CD4-positive, alpha-beta T cell treated with Interleukin-17A for 1 hour (primary cell): ENCODE results near the gene ZDHHC6.
"Not testable (repeated sequence)": the region's sequence is repeated elsewhere in the genome, so short reads cannot be mapped to it uniquely, and the experiment has no call there.

Experiments used
- DNase-seq: peaks from one replicate; pipeline ENCODE4 v3.0.0-alpha.2; 2020

The ZDHHC6 gene, protein sequence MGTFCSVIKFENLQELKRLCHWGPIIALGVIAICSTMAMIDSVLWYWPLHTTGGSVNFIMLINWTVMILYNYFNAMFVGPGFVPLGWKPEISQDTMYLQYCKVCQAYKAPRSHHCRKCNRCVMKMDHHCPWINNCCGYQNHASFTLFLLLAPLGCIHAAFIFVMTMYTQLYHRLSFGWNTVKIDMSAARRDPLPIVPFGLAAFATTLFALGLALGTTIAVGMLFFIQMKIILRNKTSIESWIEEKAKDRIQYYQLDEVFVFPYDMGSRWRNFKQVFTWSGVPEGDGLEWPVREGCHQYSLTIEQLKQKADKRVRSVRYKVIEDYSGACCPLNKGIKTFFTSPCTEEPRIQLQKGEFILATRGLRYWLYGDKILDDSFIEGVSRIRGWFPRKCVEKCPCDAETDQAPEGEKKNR

DNA sequence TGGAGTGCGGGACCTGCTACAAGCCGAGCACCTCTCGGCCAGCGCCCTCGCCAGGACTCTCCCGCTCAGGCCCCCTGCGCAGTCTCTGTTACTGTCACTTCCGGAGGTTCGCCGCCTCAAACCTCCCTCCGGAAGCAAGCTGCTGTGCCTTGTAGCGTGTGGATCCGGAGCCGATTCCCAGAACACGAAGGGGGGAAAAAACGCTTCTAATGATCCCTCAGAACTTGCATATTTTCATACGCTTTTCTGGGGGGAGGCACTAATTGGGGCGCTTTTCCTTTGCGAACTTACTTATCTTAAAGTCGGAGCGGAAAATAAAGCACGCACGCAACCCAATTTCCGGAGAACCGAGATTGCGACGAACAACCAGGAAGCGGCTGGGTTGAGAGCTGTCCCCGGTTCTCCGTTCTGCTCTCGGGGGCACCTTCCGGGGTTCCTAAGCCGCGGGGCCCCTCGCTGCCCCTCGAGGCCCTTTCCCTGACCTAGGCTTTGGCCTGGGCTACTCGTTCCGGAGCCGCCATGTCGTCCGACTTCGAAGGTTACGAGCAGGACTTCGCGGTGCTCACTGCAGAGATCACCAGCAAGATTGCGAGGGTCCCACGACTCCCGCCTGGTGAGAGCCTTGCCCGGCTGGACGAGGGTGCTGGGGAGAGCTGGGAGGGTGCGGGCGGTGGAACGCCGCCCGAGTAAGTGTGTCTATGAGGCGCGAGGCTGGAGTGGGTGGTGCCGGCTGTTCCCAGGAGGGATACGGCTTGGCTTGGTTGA lies at the start of gene ZDHHC6, which contains the start of gene VTI1A:
TSS of gene ZDHHC6 (minus strand) at position 60 of the 765 bp plus-strand sequence. CDS start 1,478 bp downstream, outside the sequence.
TSS of gene VTI1A (plus strand) at position 361 of the 765 bp plus-strand sequence. CDS start at position 520, 159 bp downstream.
- peak; percentile 88 for DNase-seq

DNA sequence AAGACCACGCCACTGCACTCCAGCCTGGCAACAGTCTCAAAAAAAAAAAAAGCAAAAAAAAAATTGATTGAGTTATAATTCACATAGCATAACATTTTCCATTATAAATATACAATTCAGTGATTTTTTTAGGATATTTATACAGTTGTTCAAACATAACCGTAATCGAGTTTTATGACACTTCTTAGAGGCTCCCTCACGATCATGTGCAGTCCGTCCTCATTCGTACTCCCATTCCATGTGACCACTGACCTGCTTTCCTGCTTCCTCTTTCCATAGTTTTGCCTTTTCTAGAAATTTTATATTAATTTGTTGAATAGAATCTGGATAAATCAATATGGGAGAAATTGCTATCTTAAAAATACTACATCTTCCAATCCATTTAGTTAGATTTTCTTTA lies 46.0 kb upstream of the ZDHHC6 start:
- no peak for DNase-seq

DNA sequence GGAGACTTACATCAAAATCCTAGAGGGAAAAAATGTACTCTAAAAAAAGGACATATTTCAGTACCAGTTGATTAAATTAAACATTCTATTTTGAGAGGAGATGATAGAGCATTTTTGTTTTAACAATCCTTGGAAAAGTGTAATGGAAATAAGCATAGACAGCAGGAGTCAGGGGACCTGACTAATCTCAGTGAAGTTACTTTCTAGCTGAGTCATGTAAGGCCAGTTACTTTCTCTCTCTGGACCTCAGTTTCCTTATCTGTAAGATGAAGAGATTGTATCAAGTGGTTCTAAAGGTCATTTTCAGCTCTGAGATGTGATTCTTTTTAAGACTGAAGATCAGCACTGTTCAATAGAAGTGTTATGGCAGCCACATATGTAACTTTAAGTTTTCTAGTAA lies 44.4 kb upstream of the ZDHHC6 start:
- no peak for DNase-seq

DNA sequence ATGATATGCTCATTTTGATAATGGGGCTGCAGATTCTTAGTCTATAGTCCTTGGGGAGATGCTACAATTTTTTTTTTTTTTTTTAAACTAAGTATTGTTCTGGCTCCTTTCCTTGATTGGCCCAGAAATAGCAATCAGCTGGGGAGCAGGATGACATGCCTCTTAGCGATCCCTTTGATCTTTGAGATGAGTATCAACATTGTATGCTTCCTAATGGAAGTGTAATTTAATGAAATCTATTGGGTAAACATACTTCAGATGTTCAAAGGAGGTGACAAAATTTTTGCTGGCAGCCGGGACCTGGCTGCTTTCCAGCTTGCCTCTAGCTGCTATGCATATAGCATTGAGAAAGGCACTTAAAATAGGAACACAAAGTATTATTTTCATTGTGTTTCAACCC lies 43.8 kb upstream of the ZDHHC6 start:
- no peak for DNase-seq

DNA sequence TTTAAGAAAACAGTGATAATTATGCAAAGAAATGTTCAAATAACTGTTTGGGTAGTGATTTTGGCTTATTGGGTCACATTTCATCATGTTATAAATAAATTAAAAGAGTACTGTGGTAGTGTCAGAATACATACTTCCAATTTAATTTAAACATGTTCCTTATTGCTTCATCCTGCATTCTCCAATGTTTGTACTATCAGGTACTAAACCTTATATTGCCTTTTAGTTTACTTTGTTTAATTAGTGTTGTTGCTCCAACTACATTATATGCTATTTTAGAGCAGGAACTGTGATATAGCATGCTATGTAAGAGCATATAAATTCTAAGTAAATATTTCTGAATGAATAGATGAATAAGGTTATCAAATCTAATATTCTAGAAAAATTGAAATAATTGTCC lies 41.2 kb upstream of the ZDHHC6 start:
- no peak for DNase-seq

DNA sequence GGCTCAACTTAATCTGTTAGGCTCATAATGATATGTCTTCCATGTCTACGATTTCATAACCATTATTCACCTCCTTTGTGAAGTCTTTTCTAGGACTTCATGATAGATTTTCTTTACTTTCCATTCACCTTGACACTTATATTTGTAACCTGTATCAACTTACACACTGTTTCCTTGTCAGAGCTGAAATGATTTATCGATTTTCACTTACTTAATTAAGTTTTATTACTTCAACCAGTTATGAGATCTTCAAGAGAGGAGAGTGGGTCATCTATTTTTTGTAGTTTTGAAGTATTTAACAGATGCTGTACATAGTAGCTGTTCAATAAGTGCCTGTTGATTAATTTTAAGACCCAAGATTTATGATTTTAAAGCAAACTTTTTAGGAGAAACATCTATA lies 37.7 kb upstream of the ZDHHC6 start:
- no peak for DNase-seq

DNA sequence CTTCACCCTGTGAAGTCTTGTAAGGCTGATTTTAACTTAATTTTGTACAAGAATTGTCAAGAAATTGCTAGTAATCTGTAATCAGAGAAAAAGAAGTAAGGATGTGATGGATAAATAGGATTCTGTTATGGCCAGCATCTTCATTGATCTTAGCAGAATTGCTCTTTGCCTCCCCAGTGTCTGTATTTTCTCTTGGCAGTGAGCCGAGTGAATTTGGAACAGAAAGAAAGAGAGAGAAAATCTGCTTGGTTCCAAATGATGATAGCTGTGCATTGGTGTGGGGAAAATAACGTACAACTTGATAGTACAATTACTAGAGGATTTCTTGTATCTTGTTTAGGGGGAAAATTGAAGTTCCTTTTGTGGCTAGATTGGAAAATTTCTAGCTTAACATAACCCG lies 34.9 kb upstream of the ZDHHC6 start:
- DNase-seq: no peak

DNA sequence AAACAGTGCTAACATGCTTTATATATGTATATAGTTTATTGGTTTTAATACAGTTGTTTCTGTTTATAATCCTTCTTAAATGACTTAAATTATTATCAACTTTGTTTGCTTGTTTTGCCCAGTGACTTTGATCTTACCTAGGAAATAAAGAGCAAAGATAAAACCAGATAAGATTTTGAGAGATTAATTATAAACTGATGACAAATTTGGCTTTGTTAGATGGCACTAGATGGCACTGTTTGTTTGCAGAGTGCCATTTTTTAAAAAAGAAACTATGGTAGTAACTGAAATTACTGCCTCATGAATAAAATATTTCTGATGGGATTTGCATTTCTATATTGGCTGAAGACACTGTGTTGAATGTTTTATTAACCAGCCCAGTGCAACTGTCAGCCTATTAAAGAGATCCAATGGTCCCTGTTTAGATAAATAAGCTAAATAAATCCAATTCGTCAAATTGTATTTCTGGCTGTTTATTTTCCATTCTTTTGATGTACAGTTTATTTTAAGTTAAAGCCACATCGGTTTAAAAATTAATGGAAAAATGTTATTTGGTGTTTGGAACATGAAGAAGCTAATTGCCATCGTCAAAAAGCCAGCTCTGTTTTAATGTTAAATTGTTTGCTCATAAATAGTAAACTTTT lies 29.0 kb upstream of the ZDHHC6 start:
- DNase-seq: peak; percentile 13

DNA sequence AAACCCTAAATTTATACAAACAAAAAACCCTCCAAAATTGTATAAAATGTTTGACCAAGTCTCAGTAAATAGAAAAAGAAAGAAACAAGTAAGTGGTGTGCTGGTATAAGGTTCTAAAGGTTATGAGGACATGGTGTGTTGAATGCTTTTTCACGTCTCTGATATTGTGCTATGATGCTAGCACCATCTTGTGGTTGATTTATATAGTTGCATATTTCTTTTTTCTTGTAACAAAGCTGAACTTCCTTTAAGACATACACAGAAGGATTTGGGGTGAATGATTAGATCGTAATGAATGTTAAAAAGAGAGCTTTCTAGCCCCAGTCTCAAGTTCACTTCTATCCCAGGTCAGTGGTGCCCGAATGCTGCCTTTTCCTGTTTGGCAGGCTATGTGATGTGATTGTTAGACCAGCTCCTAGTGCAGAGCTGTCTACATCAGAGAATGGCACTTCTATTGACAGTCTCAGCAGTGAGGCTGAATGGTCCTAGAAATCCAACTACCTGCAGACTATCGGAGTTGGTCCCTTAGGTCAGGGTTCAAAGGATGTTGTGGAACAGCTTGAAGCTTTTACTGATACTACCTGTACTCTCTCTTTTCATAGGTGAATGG lies 25.3 kb upstream of the ZDHHC6 start:
- peak; percentile 58 for DNase-seq

DNA sequence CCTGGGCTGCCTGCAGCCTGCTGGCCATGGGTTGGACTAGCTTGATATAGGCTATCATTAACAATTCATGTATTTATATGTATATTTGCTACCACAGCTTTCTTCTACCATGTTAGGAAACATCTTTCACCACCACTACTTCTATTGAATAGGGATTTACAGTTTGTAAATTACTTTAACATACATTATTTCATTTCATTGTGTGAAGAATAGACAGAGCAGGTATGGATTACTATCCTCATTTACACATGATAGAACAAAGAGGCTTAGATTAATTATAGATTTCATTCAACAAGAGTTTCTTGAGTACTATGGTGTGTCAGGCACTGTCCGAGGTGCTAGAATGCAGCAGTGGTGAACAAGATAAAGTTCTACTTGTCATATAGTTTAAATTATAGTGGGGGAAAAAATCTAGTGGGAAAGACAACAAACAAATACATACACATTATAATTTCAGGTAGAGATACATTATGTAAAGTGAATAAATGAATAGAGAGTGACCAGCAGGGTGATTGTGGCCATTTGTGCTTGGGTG lies 20.9 kb upstream of the ZDHHC6 start:
- DNase-seq: no peak

DNA sequence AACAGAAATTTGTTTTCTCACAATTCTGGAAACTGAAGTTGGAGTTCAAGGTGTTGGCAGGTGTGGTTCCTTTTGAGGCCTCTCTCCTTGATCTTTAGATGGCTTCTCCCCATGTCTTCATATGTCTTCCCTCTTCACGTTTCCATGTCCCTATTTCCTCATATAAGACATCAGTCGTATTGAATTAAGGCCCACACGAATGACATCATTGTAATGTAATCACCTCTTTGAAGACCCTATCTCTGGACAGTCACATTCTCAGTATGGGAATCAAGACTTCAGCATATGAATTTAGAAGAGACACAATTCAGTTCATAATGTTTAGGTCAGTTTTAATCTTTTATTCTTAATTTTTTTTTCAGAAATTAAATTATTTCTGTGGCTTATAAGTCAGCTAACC lies 20.1 kb upstream of the ZDHHC6 start:
- DNase-seq: no peak

DNA sequence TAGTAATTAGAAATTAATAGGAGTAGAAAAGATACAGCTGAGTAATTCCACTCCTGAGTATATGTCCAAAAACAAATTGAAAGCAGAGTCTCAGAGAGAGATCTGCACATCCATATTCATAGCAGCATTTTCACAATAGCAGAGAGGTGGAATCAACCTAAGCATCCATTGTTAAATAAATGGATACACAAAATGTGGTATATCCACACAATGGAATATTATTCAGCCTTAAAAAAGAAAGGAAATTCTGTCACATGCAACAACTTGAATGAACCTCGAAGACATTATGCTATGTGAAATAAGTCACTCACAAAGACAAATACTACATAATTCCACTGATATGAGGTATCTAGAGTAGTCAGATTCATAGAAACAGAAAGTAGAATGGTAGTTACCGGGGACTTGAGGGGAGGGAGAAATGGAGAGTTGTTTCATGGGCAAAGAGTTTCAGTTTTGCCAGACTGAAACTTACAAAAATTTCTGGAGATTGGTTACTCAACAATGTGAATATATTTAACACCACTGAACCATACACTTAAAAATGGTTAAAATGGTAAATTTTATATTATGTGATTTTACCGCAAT lies 18.7 kb upstream of the ZDHHC6 start:
- DNase-seq: no peak

DNA sequence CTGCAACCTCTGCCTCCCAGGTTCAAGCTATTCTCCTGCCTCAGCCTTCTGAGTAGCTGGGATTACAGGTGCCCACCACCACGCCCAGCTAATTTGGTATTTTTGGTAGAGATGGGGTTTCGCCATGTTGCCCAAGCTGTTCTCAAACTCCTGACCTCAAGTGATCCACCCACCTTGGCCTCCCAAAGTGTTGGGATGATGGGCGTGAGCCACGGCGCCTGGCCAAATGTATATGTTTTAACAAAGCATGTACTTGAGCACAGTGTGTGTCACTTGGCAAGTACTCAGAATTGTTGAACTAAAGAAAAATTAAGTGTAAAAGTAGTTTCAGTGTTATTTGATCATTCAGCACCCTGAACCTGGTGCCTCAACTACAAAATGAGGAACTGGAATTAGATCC lies 17.4 kb upstream of the ZDHHC6 start:
- not testable (repeated sequence) for DNase-seq

DNA sequence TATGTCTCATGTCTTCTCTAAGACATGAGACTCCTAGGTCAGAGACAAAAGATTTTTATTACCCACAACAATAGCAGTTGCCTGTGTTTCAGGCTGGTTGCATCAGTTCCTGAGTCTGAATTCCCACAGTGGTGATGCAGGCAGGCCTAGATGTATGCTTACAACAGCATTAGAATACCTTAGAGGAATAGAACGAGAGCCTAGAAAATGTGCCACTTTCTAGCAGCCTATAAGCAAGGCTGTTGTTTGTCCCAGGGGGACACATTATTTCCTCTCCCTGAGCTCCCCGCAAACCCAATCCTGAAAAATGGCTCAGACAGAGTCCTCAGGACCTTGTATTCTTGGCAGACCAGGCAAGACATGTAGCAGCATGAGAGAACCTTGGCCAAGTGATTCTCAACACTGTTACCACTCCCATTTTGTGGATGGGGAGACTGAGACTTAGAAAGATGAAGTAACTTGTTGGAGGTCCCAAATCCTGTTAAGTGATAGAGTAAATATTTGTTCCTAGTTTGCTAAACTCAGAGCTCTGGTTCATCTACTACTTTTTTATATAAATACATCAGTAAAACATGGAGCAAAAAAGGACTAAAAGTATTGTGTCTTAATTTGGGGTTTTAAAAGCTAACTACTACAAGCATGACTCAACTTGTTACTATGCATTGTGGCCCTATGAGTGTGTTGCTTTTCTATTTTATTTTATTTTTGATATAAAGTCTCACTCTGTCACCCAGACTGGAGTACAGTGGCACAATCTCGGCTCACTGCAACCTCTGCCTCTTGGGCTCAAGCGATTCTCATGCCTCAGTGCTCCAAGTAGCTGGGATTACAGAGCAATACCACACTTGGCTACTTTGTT lies 14.5 kb upstream of the ZDHHC6 start:
- no peak for DNase-seq

DNA sequence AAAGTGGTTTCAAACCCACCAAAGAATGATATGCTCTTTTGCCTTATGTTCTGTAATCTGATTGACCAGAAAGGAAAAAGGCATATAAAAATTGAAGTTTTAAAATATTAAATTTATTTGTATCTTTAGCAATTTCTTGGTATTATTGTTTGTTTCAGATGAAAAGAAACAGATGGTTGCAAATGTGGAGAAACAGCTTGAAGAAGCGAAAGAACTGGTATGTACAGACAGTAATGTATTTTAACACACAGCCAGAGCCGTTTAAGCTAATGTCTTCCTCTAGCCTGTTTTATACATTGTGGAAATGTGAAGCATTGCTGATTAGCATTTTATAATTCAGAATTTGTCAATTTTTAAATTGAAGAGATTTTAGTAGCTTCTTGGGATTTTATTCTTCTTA lies 13.7 kb upstream of the ZDHHC6 start:
- DNase-seq: no peak

DNA sequence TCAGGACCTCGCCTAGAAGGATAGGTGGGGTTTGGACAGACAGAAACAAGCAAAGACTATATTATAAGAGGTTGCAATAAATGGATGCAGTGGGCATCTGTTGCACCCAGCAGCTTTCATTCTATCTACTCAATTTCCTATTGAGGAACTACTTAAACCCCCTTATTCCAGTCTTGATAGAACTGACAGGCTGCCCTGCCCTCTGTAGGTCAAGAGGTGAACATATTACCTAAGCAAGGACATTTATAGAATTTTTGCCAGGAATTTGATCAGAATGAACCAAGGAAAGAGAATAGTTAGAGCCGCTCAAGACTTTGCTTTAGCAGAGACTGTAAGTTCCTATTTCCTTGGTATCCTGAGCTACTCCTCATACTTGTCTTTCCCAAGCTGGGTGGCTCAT lies 9.8 kb upstream of the ZDHHC6 start:
- no peak for DNase-seq

DNA sequence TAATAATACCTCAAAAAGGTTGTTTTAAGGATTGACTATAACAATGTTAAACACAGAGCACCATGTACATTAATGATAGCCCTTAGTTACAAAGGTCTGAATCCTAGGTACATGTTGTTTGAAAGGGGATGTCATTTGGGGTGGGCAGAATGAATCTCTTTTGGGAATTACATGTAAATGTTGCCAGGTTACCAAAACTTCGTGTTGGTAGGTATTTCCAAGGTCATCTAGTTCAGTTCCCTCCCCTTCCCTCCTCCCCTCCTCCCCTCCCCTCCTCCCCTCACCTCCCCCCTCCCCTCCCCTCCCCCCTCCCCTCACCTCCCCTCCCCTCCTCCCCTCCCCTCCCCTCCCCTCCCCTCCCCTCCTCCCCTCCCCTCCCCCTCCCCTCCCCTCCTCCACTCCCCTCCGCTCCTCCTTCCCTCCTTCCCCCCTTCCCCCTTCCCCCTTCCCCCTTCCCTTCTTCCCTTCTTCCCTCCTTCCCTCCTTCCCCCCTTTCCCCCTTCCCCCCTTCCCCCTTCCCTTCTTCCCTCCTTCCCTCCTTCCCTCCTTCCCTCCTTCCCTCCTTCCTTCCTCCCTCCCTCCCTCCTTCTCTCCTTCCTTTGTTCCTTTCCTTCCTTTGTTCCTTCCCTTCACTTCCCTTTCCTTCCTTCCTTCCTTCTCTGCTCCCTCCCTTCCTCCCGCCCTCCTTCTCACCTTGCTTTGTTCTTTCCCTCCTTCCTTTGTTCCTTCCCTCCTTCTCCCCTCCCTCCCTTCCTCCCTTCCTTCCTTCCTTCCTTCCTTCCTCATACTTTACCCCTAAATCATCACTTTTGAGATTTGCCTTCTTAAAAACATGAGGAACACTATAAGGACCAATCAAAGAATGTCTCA lies 8.4 kb upstream of the ZDHHC6 start:
- DNase-seq: no peak

DNA sequence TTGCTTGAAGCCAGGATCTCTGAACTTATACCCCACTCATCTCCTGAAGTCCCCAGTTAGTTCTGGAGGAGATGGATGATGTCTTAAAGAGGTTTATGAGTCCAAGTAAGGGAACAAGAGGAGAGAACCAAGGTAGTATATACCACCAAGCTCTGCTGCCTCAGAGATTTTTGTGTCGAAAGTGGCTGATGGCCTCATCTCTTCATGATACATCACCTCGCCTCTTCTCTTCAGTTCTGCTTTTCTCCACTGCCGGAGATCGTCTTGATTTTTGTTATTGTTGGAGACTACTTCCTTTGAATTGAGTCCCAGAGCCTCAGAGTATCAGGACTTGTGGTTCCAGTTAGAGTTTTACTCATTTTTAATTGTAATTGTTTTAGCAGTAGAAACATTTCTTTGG lies 2.2 kb upstream of the ZDHHC6 start:
- no peak for DNase-seq

DNA sequence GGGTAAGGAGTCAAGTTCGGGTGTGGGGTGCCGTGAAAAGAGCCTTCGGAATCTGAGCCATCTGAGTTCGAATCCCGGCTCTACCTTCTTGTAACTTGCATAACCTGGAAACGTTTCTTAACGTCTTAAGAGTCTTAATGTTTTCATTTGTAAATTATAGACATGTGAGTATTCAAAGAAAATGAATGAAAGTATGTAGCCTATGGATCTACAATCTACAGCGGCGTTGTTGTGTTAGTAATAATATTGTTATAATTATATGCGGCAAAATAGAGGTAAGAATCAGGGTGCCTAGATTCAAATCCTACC lies 860 bp upstream of the ZDHHC6 start:
- DNase-seq: no peak

DNA sequence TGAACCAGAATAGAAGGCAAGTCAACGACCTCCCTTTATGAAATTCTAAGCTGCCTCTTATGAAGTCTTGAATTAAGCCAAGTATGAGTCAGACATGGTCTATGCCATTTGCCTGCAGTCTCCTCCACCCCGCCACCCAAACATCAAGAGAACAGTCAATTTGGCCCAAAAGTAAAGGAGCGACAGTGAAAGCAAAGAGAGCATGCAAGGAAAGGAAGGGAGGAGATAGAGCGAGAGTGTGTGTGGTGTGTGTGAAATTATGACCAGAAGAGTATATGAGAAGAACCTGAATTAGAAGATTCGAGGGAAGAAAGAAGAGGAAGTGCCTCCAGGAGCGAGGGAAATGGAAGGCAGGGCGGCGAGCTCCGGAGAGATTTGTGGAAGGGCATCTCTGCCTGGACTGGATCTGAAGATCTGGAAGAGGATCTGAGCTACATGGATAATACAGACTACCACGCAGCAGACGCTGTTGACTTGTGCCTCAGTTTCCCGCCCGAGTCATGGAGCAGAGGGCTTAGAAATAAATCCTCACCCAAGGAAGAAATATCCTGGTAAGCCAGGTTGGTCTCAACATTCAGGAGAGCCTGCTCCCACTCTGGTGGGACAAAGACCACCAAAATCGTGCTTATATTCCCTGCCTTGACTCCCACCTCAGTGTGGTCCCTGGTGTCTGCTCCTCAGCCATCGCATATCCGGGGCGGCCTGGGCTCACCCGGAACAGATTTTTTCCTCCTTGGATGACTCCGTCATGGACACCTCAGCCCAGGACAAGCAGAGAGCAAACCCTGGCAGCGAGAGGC lies 459 bp downstream of the ZDHHC6 start:
- no peak for DNase-seq
